Activated naive CD4-positive, alpha-beta T cell (primary cell): Measurements from ENCODE around the gene FBXO5.

Experiments
- DNase-seq, 4 experiments: peaks; one replicate each; lab custom pipeline; 2025; lab: John Stamatoyannopoulos, UW

FBXO5 gene

DNA sequence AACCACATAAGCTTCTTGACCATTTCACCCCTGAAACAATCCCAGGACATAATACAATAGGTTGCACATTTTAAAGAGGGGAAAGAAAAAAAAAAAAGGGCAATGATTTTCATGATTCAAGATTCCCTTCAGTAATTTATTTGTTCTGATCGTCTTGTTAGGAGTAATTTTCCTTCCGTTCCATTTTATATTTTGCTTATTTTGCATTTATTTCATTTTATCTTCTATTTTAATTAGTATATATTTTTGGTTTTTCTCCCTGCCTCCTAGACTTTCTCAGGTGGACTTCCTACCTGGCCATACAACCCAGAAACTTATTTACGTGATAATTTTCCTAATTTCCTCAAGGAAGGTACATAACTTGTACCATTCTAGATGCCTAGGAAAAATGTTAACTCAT lies 32.6 kb downstream of the FBXO5 start:
- DNase-seq: no peak

DNA sequence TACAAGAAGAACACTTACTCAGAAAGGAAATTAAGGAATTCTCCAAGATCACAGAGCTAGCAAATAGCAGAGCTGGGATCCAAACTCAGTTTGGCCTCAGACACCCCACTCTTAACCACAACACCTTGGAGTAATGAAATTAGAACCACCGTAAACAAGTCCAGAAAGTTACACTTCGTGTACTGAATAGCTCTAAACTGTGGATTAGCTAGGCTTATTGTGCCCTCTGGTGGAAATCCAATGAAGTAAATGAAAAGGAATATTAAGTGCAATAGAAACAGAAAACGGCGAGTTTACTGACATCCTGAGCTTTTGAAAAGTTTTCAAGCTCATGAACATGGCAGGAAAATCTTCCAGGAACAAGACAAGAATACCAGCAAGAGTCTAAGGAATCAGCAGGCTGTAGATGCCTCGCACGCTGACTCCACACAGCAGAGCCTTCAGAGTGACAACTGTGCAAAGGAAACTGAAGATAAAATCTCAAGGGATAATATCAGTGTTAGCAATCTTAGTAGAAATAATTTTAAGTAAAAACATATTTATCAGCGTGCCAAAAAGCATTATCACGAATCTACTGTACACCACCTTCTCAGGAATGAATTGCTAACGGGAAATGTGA lies 34.6 kb downstream of the FBXO5 start:
- no peak for DNase-seq

DNA sequence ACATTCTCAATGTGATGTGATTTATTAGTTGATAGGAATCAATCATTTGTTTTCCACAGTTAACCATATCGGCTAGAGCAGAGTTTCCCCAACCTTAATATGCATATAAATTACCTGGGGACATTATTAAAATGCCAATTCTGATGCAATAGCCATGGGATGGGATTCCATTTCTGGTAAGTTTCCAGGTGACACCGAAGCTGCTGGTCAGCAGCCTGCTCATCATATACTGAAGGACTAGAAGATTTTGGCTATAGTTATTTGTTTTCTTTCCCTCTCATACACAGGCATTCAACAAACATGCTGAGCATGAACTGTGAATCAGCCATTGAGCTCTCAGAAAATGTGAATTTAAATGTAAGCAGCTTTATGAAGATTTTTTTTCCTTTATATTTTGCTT lies 35.8 kb downstream of the FBXO5 start:
- no peak for DNase-seq

DNA sequence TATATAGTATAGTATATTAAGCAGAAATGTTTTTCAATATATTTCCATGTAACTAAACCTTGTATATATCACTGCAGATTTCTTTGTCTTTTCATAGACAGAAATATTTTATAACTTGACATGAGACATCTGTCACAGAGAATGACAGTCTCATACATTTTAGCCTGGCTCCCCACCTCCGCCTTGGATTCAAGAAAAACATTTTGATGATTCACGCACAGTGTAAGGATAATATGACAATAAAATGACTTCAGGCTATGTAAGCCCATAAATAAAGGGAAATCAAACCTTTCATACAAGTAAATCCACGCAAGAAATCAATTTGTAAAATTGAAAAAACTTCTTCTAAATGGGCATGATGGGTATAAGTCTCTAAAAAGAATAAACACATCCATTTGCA lies 36.4 kb downstream of the FBXO5 start:
- no peak for DNase-seq

DNA sequence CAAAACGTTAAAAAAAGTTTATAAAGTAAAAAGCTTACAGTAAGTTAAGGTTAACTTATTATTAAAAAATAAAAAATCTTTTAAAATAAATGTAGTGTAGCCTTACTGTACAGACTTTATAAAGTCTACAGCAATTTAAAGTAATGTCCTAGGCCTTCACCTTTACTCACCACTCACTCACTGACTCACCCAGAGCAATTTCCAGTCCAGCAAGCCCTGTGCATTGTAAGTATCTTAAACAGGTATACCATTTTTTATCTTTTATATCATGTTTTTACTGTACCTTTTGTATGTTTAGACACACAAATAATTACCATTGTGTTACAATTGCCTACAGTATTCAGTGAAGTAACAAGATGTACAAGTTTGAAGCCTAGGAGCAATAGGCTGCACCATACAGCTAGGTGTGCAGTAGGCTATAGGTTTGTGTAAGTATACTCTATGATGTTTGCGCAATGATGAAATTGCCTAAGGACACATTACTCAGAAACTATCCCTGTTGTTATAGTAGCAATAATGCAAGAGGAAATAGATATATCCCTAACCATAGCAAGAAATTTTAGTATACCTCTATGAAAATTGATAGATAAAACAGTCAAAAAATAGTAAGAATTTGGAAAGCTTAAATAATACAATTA lies 39.5 kb downstream of the FBXO5 start:
- no peak for DNase-seq

DNA sequence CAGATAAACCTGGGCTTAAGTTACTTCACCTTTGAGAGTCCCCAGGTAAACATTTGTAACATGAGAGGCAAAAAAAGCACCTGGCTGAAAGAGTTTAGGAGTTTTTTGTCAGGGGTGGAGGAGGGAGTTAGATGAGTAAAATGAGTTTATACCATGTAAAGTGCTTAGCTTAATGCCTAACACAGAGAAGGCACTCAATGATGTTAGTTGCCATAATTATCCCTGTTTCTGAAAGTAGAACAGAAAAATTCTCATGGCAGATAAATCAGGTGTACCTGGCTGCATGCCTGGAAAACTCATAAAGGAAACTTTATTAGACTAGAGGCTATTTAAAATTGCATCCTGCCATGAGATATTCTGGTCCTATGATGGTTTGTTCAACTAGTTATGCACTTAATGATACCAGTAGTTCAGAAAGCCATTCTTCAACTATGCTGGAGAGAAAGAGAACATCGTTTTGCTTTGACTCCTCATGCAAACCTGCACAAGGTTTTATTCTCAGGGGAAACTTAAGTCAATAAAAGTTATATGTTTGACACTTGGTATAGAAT lies 40.4 kb downstream of the FBXO5 start:
- no peak for DNase-seq

DNA sequence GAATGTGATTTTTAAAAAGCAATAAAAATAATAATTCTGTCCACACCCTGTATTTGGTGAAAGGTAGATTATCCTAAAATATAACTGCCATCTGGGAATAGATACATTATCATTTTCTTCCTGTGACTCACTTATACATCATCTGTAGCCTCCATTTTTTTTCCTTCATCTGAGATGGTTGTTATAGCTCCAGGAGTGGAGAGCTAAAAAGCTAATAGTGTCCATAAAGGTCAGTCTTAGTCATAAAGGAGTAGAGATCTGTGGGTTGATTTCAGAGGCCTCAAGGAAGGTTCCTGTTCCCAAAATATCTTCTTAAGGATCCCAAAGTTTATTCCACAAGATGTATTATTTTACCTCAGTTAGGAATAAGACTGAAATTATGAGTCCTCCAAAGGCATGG lies 41.1 kb downstream of the FBXO5 start:
- DNase-seq: no peak

DNA sequence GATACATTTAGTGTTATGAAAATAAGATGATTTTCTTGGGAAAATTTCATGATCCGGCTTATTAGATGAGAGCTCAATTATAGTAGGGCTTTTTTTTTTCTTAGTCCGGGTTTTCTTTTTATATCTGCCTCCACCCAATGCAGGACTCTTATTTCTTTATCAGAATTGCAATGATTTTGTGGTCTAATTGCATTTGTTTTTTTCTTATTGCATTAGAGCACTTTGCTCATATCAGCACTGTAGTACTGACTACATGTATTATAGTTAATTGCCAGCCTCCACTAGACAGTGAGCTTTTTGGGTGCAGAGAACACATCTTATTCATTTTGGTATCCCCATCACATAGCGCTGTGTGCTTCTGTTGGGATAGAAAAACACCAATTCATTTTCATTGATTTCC lies 50.0 kb downstream of the FBXO5 start:
- no peak for DNase-seq

DNA sequence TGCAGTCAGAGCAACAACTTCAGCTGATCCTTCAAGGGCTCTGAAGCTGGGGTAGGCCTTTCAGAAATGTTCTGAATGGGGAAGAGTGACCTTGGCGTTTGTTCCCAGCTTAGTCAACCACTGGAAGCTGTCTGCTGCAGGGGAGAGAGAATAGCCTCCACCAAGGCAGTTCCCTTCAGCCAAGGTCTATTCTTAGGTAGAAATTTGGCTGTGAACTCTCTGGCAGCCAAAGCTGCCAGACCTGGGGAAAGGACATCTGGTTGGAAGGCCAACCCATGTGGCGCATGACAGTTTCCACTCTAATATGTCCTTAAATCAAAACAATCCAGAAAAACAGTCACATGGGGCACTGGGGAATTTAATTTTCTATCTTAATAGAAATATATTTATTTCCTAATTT lies 60.1 kb downstream of the FBXO5 start:
- no peak for DNase-seq
